Spleen (tissue), 7 donors: ENCODE results near the gene MERTK.

Experiments used
- CTCF ChIP-seq, 11 experiments: fragments of 200-600 bp in 7 of 11; fragments of 450-650 bp in 4 of 11; sonication (generic) in 4 of 11; IDR thresholded peaks in 8 of 11; conservative IDR thresholded peaks in 3 of 11; 1 replicate in 7 of 11; 2 replicates in 4 of 11; pipeline versions ENCODE4 v1.4.0 to v1.8.0; 2016 to 2021; ENCODE audit warnings: antibody characterized with exemption in 11 of 11, inconsistent platforms in 4 of 11, mild to moderate bottlenecking in 1 of 11
- POLR2A ChIP-seq, 3 donors: fragments of 450-650 bp; IDR thresholded peaks; one replicate each; pipeline ENCODE4 v1.5.1; 2017; ENCODE audit warnings: antibody characterized with exemption in 3 of 3, mild to moderate bottlenecking in 1 of 3
- donor health status: DM: no; HTN: no; CAD: no; lungs with moderate emphysema.
- donor health status: DM: no; HTN: no; CAD: no.
- donor health status: DM: no; HTN: no; CAD: no.

GRCh38 chr2:111884592-111884964, 13.8 kb upstream of the MERTK start:
- TF ChIP-seq CTCF (IDR thresholded peaks at IDR 0.05 in 8 of 11, conservative IDR thresholded peaks at IDR 0.05 in 3 of 11) (no peak), POLR2A (IDR thresholded peaks at IDR 0.05) (no peak)
